Measurements from ENCODE around the gene YDJC. TPM values are rescaled to one million over a fixed set of nuclear protein-coding genes. Genes with fewer than 3 reads are reported as not detected.

Gene YDJC
- total RNA-seq, 1 donor from 2014 or later = 15.7 TPM

DNA sequence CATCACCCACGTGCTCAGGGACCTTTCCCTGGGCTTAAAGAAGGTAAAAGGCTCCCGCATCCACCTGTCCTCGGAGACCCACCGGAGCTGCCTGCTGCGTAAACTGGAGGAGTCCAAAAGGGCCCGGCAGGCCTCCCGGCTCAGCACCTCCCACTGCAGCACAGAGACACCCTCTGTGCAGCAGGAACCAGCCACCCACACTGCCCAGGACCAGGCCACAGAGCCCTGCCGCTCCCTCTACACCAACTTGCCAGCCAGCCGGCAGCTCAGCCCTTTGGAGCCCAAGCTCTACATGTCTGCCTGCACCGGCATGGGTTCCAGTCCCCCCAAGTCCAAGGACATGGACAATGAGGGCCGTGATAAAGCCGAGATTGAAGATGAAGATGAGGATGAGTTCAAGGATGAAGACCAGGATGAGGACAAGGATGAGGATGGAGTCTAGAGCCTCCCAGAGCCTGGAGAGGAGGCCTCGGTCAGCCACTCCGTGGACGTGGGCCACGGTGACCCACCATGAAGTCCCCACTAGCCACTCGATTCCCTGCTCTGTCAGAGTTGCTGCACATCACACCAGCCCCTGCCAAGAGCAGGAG, 6.9 kb upstream of the YDJC start:
- no peak overlapping the region for H3K27ac Mint-ChIP-seq (ENCODE audit: unreplicated experiment)
- H3K36me3 Mint-ChIP-seq (ENCODE audit: unreplicated experiment) = no peaks in the 10 kb centered on the region
- peaks cover 8% of the 10 kb centered on the region for H3K4me1 Mint-ChIP-seq (ENCODE audit: unreplicated experiment)
- TF ChIP-seq, protein P1, sequence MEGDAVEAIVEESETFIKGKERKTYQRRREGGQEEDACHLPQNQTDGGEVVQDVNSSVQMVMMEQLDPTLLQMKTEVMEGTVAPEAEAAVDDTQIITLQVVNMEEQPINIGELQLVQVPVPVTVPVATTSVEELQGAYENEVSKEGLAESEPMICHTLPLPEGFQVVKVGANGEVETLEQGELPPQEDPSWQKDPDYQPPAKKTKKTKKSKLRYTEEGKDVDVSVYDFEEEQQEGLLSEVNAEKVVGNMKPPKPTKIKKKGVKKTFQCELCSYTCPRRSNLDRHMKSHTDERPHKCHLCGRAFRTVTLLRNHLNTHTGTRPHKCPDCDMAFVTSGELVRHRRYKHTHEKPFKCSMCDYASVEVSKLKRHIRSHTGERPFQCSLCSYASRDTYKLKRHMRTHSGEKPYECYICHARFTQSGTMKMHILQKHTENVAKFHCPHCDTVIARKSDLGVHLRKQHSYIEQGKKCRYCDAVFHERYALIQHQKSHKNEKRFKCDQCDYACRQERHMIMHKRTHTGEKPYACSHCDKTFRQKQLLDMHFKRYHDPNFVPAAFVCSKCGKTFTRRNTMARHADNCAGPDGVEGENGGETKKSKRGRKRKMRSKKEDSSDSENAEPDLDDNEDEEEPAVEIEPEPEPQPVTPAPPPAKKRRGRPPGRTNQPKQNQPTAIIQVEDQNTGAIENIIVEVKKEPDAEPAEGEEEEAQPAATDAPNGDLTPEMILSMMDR (IDR thresholded peaks at IDR 0.05) = no peak
- no peaks in the 10 kb centered on the region for H3K27me3 Mint-ChIP-seq (ENCODE audit: unreplicated experiment)
- no peak for DNase-seq (ENCODE audit: extremely low spot score, unreplicated experiment)
- H3K9me3 Mint-ChIP-seq (ENCODE audit: unreplicated experiment) = no peaks in the 10 kb centered on the region
- H3K4me3 Mint-ChIP-seq (ENCODE audit: unreplicated experiment) = no peak overlapping the region

DNA sequence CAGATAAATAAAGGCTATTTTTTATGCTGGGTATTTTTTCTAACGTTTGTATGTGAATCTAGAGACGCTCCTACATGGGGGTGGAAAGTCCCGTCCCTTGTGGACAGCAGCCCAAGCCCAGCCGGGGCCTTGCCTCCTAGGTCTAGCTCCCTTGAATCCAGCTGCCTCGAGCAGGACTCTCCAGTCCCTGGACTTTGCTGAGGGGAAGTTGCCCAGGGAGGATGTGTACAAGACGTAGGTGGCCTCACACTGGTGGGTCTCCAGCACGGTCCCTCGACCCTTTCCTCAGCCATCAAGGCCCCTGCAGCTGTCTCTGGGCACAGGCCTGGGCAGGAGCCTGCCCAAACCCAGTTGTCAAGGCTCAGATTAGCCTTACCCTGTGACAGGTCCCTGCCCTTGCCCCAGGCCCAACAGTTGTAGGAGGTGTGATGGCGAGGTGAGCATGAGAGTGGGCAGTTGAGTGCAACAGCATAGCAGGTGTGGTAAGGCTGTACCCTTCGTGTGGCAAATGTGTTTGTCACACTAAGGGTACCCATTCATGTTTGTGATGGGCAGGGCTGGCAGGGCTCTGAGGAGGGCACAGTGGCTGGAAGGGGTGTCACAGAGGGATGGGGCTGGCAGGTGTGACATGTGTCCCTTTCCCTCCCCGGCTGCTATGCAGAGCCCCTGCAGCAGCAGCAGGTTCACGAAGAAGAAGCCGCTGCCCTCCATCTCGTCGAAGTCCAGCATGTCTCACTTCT, 6.1 kb upstream of the YDJC start:
- Mint-ChIP-seq H3K27ac (ENCODE audit: unreplicated experiment) (no peak overlapping the region), H3K27me3 (ENCODE audit: unreplicated experiment) (no peaks in the 10 kb centered on the region), H3K4me1 (ENCODE audit: unreplicated experiment) (peaks cover 2% of the 10 kb centered on the region), H3K4me3 (ENCODE audit: unreplicated experiment) (no peak overlapping the region), H3K9me3 (ENCODE audit: unreplicated experiment) (no peaks in the 10 kb centered on the region), H3K36me3 (ENCODE audit: unreplicated experiment) (no peaks in the 10 kb centered on the region)
- TF ChIP-seq, protein P1 (IDR thresholded peaks at IDR 0.05) = no peak
- no peak for DNase-seq (ENCODE audit: extremely low spot score, unreplicated experiment)

DNA sequence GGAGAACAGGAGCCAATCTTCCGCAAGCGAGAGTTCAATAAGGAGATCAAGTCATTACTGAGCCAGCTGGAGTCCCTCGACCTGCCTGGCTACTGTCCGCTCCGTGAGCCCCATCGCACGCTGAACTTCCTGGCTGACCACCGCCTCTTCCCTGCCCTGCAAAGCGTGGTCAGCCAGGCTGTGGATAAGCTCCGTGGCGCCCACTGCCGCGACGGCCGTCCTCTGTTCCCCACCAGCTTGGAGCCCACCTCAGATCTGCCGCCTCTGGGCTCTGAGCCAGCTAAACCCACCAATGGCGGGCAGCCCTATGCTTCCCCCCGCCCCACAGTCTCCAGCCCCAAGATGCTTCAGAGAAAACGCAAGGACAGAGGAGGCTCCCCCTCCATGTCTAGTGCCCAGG, 5.0 kb upstream of the YDJC start:
- H3K9me3 Mint-ChIP-seq (ENCODE audit: unreplicated experiment) = no peaks in the 10 kb centered on the region
- DNase-seq (ENCODE audit: extremely low spot score, unreplicated experiment) = no peak
- no peaks in the 10 kb centered on the region for H3K27me3 Mint-ChIP-seq (ENCODE audit: unreplicated experiment)
- TF ChIP-seq, protein P1 (IDR thresholded peaks at IDR 0.05) = no peak
- H3K4me3 Mint-ChIP-seq (ENCODE audit: unreplicated experiment) = no peak overlapping the region
- no peaks in the 10 kb centered on the region for H3K4me1 Mint-ChIP-seq (ENCODE audit: unreplicated experiment)
- no peaks in the 10 kb centered on the region for H3K36me3 Mint-ChIP-seq (ENCODE audit: unreplicated experiment)
- no peak overlapping the region for H3K27ac Mint-ChIP-seq (ENCODE audit: unreplicated experiment)

DNA sequence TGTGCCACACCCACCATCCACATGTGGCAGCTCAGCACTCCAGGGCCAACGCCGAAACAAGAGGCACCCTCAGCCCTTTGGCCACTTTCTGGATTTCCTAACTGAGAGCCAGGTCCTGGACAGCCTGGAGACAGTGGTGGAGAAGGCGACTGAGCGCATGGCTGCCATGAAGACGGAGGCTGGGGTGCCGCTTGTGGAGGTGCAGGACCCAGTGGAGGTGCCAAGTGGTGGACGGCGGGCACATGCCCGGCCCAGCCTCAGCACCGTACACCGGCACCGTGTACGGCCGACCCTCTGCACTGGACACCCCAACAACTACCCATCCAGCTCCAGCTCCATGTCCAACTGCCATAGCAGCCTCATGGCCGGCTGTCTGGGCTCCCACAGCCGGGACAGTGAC, 4.3 kb upstream of the YDJC start:
- Mint-ChIP-seq H3K4me1 (ENCODE audit: unreplicated experiment) (peaks cover 2% of the 10 kb centered on the region), H3K27me3 (ENCODE audit: unreplicated experiment) (no peaks in the 10 kb centered on the region), H3K36me3 (ENCODE audit: unreplicated experiment) (no peaks in the 10 kb centered on the region), H3K27ac (ENCODE audit: unreplicated experiment) (no peak overlapping the region), H3K9me3 (ENCODE audit: unreplicated experiment) (no peaks in the 10 kb centered on the region), H3K4me3 (ENCODE audit: unreplicated experiment) (no peak overlapping the region)
- TF ChIP-seq, protein P1 (IDR thresholded peaks at IDR 0.05) = no peak
- DNase-seq (ENCODE audit: extremely low spot score, unreplicated experiment) = no peak

DNA sequence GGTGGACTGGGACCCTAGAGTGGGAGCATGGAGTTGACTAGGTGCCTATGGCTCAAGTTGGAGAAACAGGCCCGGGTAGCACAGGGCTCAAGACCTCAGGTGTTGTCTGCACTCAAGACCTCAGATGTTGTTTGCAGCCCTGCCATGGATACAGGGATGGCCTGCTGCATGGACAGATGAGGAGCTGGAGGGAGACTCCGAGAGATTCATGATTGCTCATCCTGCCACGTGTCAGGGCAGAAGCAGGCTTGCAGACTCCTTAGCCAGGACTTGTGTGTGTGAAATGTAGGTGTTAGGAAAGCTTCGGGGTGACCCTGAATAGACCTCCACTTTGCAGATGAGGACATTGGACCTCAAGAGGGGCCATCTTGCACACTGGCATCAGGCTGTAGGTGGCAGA, 3.7 kb upstream of the YDJC start:
- H3K27ac Mint-ChIP-seq (ENCODE audit: unreplicated experiment) = no peak overlapping the region
- H3K36me3 Mint-ChIP-seq (ENCODE audit: unreplicated experiment) = no peaks in the 10 kb centered on the region
- no peaks in the 10 kb centered on the region for H3K27me3 Mint-ChIP-seq (ENCODE audit: unreplicated experiment)
- H3K4me1 Mint-ChIP-seq (ENCODE audit: unreplicated experiment) = peaks cover 2% of the 10 kb centered on the region
- no peak for DNase-seq (ENCODE audit: extremely low spot score, unreplicated experiment)
- no peak overlapping the region for H3K4me3 Mint-ChIP-seq (ENCODE audit: unreplicated experiment)
- no peaks in the 10 kb centered on the region for H3K9me3 Mint-ChIP-seq (ENCODE audit: unreplicated experiment)
- TF ChIP-seq, protein P1 (IDR thresholded peaks at IDR 0.05) = no peak

Measured in osteocyte (in vitro differentiated cells).